HEK293T (cell line): ENCODE results near the gene SLC17A7.

Experiments
- CTCF ChIA-PET: fragments of 350-600 bp; formaldehyde crosslinking; extraction: SDS; loops from one replicate; lab custom pipeline; 2021; ENCODE audit warnings: antibody characterized with exemption, inconsistent platforms; lab: Yijun Ruan, JAX
- POLR2A ChIA-PET: fragments of 350-600 bp; formaldehyde crosslinking; extraction: SDS; loops from one replicate; lab custom pipeline; 2020; ENCODE audit warnings: antibody characterized with exemption, inconsistent platforms; lab: Yijun Ruan, JAX
- DNase-seq: peaks from one replicate; pipeline ENCODE4 v3.0.0; 2012; ENCODE audit warnings: mixed read lengths; ENCODE audit errors: extremely low spot score
- ARNT ChIP-seq: fragments of 450-650 bp; IDR thresholded peaks from 2 replicates; pipeline ENCODE4 v1.6.1; 2017; ENCODE audit warnings: mild to moderate bottlenecking
- BHLHE40 ChIP-seq: fragments of 450-650 bp; IDR thresholded peaks from 2 replicates; pipeline ENCODE4 v1.6.1; 2016; ENCODE audit warnings: mild to moderate bottlenecking, moderate library complexity, borderline replicate concordance
- CTBP1 ChIP-seq: fragments of 450-650 bp; IDR thresholded peaks from 2 replicates; pipeline ENCODE4 v1.6.1; 2016; ENCODE audit warnings: borderline replicate concordance
- ELF4 ChIP-seq: fragments of 450-650 bp; IDR thresholded peaks from 2 replicates; pipeline ENCODE4 v1.6.1; 2017; ENCODE audit warnings: antibody characterized with exemption
- FOXA1 ChIP-seq: fragments of 450-650 bp; IDR thresholded peaks from 2 replicates; pipeline ENCODE4 v1.6.1; 2016; ENCODE audit warnings: mild to moderate bottlenecking
- FOXK2 ChIP-seq: fragments of 450-650 bp; IDR thresholded peaks from 2 replicates; pipeline ENCODE4 v1.6.1; 2016; ENCODE audit warnings: mild to moderate bottlenecking
- FOXM1 ChIP-seq: fragments of 450-650 bp; IDR thresholded peaks from 2 replicates; pipeline ENCODE4 v1.6.1; 2017; ENCODE audit warnings: mild to moderate bottlenecking, borderline replicate concordance
- HDGF ChIP-seq: fragments of 450-650 bp; IDR thresholded peaks from 2 replicates; pipeline ENCODE4 v1.6.1; 2017; ENCODE audit warnings: antibody characterized with exemption, borderline replicate concordance
- L3MBTL2 ChIP-seq: fragments of 450-650 bp; conservative IDR thresholded peaks from 2 replicates; pipeline ENCODE4 v1.6.1; 2016; ENCODE audit warnings: mild to moderate bottlenecking
- LEF1 ChIP-seq: fragments of 450-650 bp; IDR thresholded peaks from 2 replicates; pipeline ENCODE4 v1.6.1; 2017; ENCODE audit warnings: mild to moderate bottlenecking, borderline replicate concordance
- NFRKB ChIP-seq: fragments of 450-650 bp; IDR thresholded peaks from 2 replicates; pipeline ENCODE4 v1.6.1; 2016; ENCODE audit warnings: mild to moderate bottlenecking, moderate library complexity
- SP1 ChIP-seq: fragments of 450-650 bp; IDR thresholded peaks from 2 replicates; pipeline ENCODE4 v1.6.1; 2017
- SUZ12 ChIP-seq: fragments of 450-650 bp; IDR thresholded peaks from 2 replicates; pipeline ENCODE4 v1.6.1; 2016; ENCODE audit warnings: mild to moderate bottlenecking
- TARDBP ChIP-seq: fragments of 450-650 bp; IDR thresholded peaks from 2 replicates; pipeline ENCODE4 v1.6.1; 2016
- ZNF384 ChIP-seq: fragments of 450-650 bp; IDR thresholded peaks from 2 replicates; pipeline ENCODE4 v1.6.1; 2016
- TF ChIP-seq, protein P1 (sequence below): fragments of 450-650 bp; IDR thresholded peaks from 2 replicates; pipeline ENCODE4 v1.6.1; 2016

The SLC17A7 gene

DNA sequence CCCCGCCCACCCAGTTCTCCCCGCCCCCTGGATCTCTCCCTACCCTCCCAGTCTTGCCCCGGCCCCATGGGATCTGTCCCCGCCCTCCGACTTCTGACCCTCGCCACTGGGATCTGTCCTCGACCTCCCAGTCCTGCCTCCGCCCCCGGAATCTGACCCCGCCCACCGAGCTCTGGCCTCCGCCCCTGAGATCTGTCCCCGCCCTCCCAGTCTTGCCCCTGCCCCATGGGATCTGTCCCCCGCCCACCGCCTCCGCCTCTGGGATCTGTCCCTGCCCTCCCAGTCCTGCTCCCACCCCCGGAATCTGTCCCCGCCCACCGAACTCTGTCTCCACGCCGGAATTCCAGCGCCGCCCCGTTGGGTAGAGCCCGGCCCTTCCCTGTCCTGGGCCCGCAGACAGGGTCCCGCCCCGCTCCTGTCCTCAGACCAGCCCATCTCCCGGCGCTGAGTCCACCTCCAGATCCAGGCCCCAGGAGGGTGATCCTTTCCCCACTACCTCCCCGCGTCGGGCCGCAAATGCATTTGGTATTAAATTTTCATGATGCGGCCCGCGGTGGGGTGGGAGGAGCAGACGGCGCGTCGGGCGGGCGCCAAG, 1.5 kb upstream of the SLC17A7 start:
- TF ChIP-seq ELF4 (no peak), SUZ12 (no peak), NFRKB (no peak), FOXA1 (no peak)
- DNase-seq, result peak; percentile 86
- POLR2A ChIA-PET, result interaction anchor here (0.5 to 3.1 kb wide), 5 partner anchors 9 to 233 kb away, joined by 3 to 20 read pairs (median 4); partner anchors contain the start of genes GFY and PIH1D1
- CTCF ChIA-PET, result interaction anchor here (0.9 to 1.5 kb wide), 4 partner anchors 9 to 28 kb away, joined by 3 to 5 read pairs (median 4); partner anchors contain the start of genes ALDH16A1 and PIH1D1

DNA sequence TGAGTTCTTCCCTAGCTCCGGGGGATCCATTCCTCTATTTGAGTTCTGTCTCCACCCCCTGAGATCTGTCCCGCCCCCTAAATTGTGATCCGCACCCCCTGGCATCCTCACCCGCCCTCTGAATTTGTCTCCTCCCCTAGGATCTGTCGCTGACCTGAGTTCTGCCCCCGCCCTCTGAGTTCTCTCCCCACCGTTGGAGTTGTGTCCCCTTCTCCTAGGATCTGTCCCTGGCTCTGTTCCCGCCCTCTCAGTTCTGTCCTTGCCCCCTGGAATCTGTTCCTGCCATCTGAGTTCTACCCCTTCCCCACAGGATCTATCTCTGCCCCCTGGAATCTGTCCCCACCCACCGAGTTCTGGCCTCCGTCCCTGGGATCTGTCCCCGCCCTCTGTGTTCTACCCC, 1.0 kb upstream of the SLC17A7 start:
- DNase-seq, result no peak
- CTCF ChIA-PET, result interaction anchor here (0.8 to 1.5 kb wide), 4 partner anchors 9 to 217 kb away, joined by 3 to 4 read pairs (median 4); partner anchors contain the start of genes ALDH16A1 and PIH1D1
- TF ChIP-seq NFRKB, result no peak
- no peak for TF ChIP-seq SP1
- TF ChIP-seq, protein P1, sequence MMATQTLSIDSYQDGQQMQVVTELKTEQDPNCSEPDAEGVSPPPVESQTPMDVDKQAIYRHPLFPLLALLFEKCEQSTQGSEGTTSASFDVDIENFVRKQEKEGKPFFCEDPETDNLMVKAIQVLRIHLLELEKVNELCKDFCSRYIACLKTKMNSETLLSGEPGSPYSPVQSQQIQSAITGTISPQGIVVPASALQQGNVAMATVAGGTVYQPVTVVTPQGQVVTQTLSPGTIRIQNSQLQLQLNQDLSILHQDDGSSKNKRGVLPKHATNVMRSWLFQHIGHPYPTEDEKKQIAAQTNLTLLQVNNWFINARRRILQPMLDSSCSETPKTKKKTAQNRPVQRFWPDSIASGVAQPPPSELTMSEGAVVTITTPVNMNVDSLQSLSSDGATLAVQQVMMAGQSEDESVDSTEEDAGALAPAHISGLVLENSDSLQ, result no peak
- TF ChIP-seq ZNF384, result no peak
- no peak for TF ChIP-seq FOXM1
- no peak for TF ChIP-seq ELF4
- TF ChIP-seq SUZ12, result no peak
- no peak for TF ChIP-seq ARNT
- no peak for TF ChIP-seq HDGF
- no peak for TF ChIP-seq BHLHE40
- no peak for TF ChIP-seq TARDBP
- no peak for TF ChIP-seq LEF1
- TF ChIP-seq L3MBTL2, result no peak
- no peak for TF ChIP-seq FOXK2
- no peak for TF ChIP-seq FOXA1
- POLR2A ChIA-PET, result interaction anchor here (0.5 to 3.1 kb wide), 6 partner anchors 9 to 234 kb away, joined by 3 to 20 read pairs (median 5); partner anchors contain the start of genes ALDH16A1, GFY and PIH1D1

- no peak for DNase-seq
- ChIA-PET POLR2A (interaction anchor here (1.1 to 3.1 kb wide), 5 partner anchors 10 to 234 kb away, joined by 3 to 20 read pairs (median 6); partner anchors contain the start of genes ALDH16A1, GFY and PIH1D1), CTCF (interaction anchor here (0.8 to 1.5 kb wide), 3 partner anchors 10 to 217 kb away, joined by 4 read pairs; partner anchors contain the start of gene PIH1D1)
- TF ChIP-seq BHLHE40 (no peak), SUZ12 (no peak), ZNF384 (no peak), L3MBTL2 (no peak), FOXM1 (no peak), FOXA1 (no peak), LEF1 (no peak), CTBP1 (no peak)
- TF ChIP-seq, protein P1, result no peak
Measured at GRCh38 chr19:49441960-49442350, 628 bp upstream of the SLC17A7 start.

GRCh38 chr19:49440439-49441209, 703 bp downstream of the SLC17A7 start:
- CTCF ChIA-PET, result interaction anchor here (1.0 kb wide), 1 partner anchor 49 kb away, joined by 3 read pairs; no protein-coding TSS in a partner anchor
- POLR2A ChIA-PET, result interaction anchor here (0.9 to 3.1 kb wide), 4 partner anchors 11 to 55 kb away, joined by 3 to 20 read pairs (median 6); partner anchors contain the start of genes ALDH16A1 and PIH1D1
- no peak for DNase-seq
- TF ChIP-seq ELF4 (no peak), TARDBP (no peak), LEF1 (no peak), FOXK2 (no peak), CTBP1 (no peak), SUZ12 (no peak), BHLHE40 (no peak), HDGF (no peak), L3MBTL2 (no peak), ARNT (no peak), FOXM1 (no peak), FOXA1 (no peak), NFRKB (no peak), ZNF384 (no peak), SP1 (no peak)
- TF ChIP-seq, protein P1, result no peak

GRCh38 chr19:49439836-49440235, 1.5 kb downstream of the SLC17A7 start:
- TF ChIP-seq LEF1, result no peak
- no peak for TF ChIP-seq ELF4
- TF ChIP-seq L3MBTL2, result no peak
- TF ChIP-seq TARDBP, result no peak
- TF ChIP-seq BHLHE40, result no peak
- TF ChIP-seq FOXM1, result no peak
- no peak for TF ChIP-seq HDGF
- TF ChIP-seq SP1, result no peak
- ChIA-PET POLR2A (interaction anchor here (0.9 to 1.7 kb wide), 3 partner anchors 13 to 56 kb away, joined by 3 to 7 read pairs (median 3); partner anchors contain the start of gene ALDH16A1), CTCF (no interaction called here)
- no peak for DNase-seq
